Nephron (organoid): ENCODE measurements around the gene CLTB.

Source experiments
- H3K27ac Mint-ChIP-seq, 3 experiments: 2 replicates each; pipeline ENCODE4 v1.8.0; 2020; ENCODE audit warnings: mixed read lengths in 3 of 3, mild to moderate bottlenecking in 2 of 3, moderate library complexity in 1 of 3
- H3K27me3 Mint-ChIP-seq: 2 replicates; pipeline ENCODE4 v1.8.0; 2021; ENCODE audit warnings: low read depth, mild to moderate bottlenecking, moderate library complexity, mixed read lengths
- H3K36me3 Mint-ChIP-seq: 2 replicates; pipeline ENCODE4 v1.8.0; 2020; ENCODE audit warnings: low read depth, mixed read lengths
- H3K4me1 Mint-ChIP-seq: 2 replicates; pipeline ENCODE4 v1.8.0; 2020; ENCODE audit warnings: mixed read lengths
- H3K4me3 Mint-ChIP-seq, 3 experiments: 2 replicates each; pipeline ENCODE4 v1.8.0; 2020; ENCODE audit warnings: mild to moderate bottlenecking in 3 of 3, mixed read lengths in 3 of 3, moderate library complexity in 2 of 3
- H3K9me3 Mint-ChIP-seq: 2 replicates; pipeline ENCODE4 v1.8.0; 2020; ENCODE audit warnings: mixed read lengths
- CTCF ChIP-seq, 3 experiments: fragments of 200-600 bp; sonication (generic); IDR thresholded peaks; one replicate each; pipeline ENCODE4 v1.5.0; 2021; ENCODE audit warnings: antibody characterized with exemption in 3 of 3; ENCODE audit not compliant: unreplicated experiment in 3 of 3

The CLTB gene

GRCh38 chr5:176389135-176390123, 26.9 kb downstream of the CLTB start:
- peaks cover 19% of the 10 kb centered on the region for H3K4me1 Mint-ChIP-seq
- H3K27ac Mint-ChIP-seq: peak overlapping the region; percentile 95 to 100 (median 99)
- peaks cover 23% of the 10 kb centered on the region for H3K36me3 Mint-ChIP-seq
- peak overlapping the region; percentile 96 to 98 (median 97) for H3K4me3 Mint-ChIP-seq
- H3K9me3 Mint-ChIP-seq: no peaks in the 10 kb centered on the region
- no peak for TF ChIP-seq CTCF (IDR thresholded peaks at IDR 0.05; ENCODE audit: unreplicated experiment in 3 of 3)
- no peaks in the 10 kb centered on the region for H3K27me3 Mint-ChIP-seq

- Mint-ChIP-seq H3K36me3 (peaks cover 28% of the 10 kb centered on the region), H3K9me3 (no peaks in the 10 kb centered on the region), H3K4me1 (peaks cover 19% of the 10 kb centered on the region), H3K4me3 (peak within 1 kb of the TSS; percentile 96 to 98 (median 97)), H3K27me3 (no peaks in the 10 kb centered on the region), H3K27ac (peak within 1 kb of the TSS; percentile 95 to 100 (median 99))
- no peak for TF ChIP-seq CTCF (IDR thresholded peaks at IDR 0.05; ENCODE audit: unreplicated experiment in 3 of 3)
Measured at GRCh38 chr5:176388444-176389134, 27.8 kb downstream of the CLTB start, which contains the start of the genes HIGD2A and NOP16. Gene HIGD2A, plus strand, starts transcription at chr5:176388751. Its CDS starts 69 bp downstream, at chr5:176388820. Gene NOP16, minus strand, starts transcription at chr5:176388598. Its CDS starts 59 bp downstream, at chr5:176388539.

GRCh38 chr5:176388003-176388443, 28.3 kb downstream of the CLTB start:
- H3K4me1 Mint-ChIP-seq: peaks cover 19% of the 10 kb centered on the region
- peaks cover 28% of the 10 kb centered on the region for H3K36me3 Mint-ChIP-seq
- peak overlapping the region; percentile 96 to 98 (median 97) for H3K4me3 Mint-ChIP-seq
- H3K9me3 Mint-ChIP-seq: no peaks in the 10 kb centered on the region
- H3K27me3 Mint-ChIP-seq: no peaks in the 10 kb centered on the region
- H3K27ac Mint-ChIP-seq: peak overlapping the region; percentile 95 to 100 (median 99)
- no peak for TF ChIP-seq CTCF (IDR thresholded peaks at IDR 0.05; ENCODE audit: unreplicated experiment in 3 of 3)

- H3K4me3 Mint-ChIP-seq: peak overlapping the region; percentile 96 to 98 (median 97)
- H3K4me1 Mint-ChIP-seq: peaks cover 19% of the 10 kb centered on the region
- peaks cover 29% of the 10 kb centered on the region for H3K36me3 Mint-ChIP-seq
- TF ChIP-seq CTCF (IDR thresholded peaks at IDR 0.05; ENCODE audit: unreplicated experiment in 3 of 3): no peak
- H3K27ac Mint-ChIP-seq: peak overlapping the region; percentile 86 to 99 (median 95)
- H3K27me3 Mint-ChIP-seq: no peaks in the 10 kb centered on the region
- H3K9me3 Mint-ChIP-seq: no peaks in the 10 kb centered on the region
Measured at GRCh38 chr5:176387384-176387925, 28.9 kb downstream of the CLTB start.

GRCh38 chr5:176386491-176386890, 29.8 kb downstream of the CLTB start:
- Mint-ChIP-seq H3K36me3 (peaks cover 29% of the 10 kb centered on the region), H3K27ac (no peak overlapping the region), H3K9me3 (no peaks in the 10 kb centered on the region), H3K27me3 (no peaks in the 10 kb centered on the region), H3K4me1 (peaks cover 19% of the 10 kb centered on the region), H3K4me3 (peak overlapping the region; percentile 50 to 77 (median 75))
- no peak for TF ChIP-seq CTCF (IDR thresholded peaks at IDR 0.05; ENCODE audit: unreplicated experiment in 3 of 3)
